H9 (cell line): ENCODE data around the gene OSBP2. TPM values are rescaled to one million over a fixed set of nuclear protein-coding genes. Genes with fewer than 3 reads are reported as not detected.

Experiments
- DNase-seq: peaks from one replicate; pipeline ENCODE4 v3.0.0-alpha.2; 2017
- H2AFZ ChIP-seq: one replicate; pipeline ENCODE4 v1.6.1; 2013; ENCODE audit warnings: mild to moderate bottlenecking, low read length, control low read depth, moderate library complexity
- H2AK5ac ChIP-seq: 2 replicates; pipeline ENCODE4 v1.6.1; 2013; ENCODE audit warnings: low read length, control low read depth, mixed read lengths; ENCODE audit not compliant: insufficient read length
- H2BK120ac ChIP-seq: one replicate; pipeline ENCODE4 v1.6.1; 2013; ENCODE audit warnings: low read depth, mild to moderate bottlenecking, low read length, control low read depth, inconsistent platforms; ENCODE audit not compliant: poor library complexity, severe bottlenecking
- H2BK12ac ChIP-seq: 2 replicates; pipeline ENCODE4 v1.6.1; 2013; ENCODE audit warnings: low read length, control low read depth, mixed read lengths, low read depth; ENCODE audit not compliant: insufficient read length
- H2BK15ac ChIP-seq: 2 replicates; pipeline ENCODE4 v1.6.1; 2013; ENCODE audit warnings: low read depth, low read length, control low read depth
- H2BK20ac ChIP-seq: one replicate; pipeline ENCODE4 v1.6.1; 2013; ENCODE audit warnings: low read depth, mild to moderate bottlenecking, low read length, control low read depth, inconsistent platforms; ENCODE audit not compliant: poor library complexity, severe bottlenecking
- H2BK5ac ChIP-seq: 2 replicates; pipeline ENCODE4 v1.6.1; 2013; ENCODE audit warnings: low read length, control low read depth, mixed read lengths; ENCODE audit not compliant: insufficient read length
- H3K14ac ChIP-seq: 2 replicates; pipeline ENCODE4 v1.6.1; 2013; ENCODE audit warnings: low read length, control low read depth; ENCODE audit not compliant: insufficient read depth
- H3K18ac ChIP-seq: 2 replicates; pipeline ENCODE4 v1.6.1; 2013; ENCODE audit warnings: low read depth, mild to moderate bottlenecking, mixed read lengths, low read length, control low read depth; ENCODE audit not compliant: insufficient read length
- H3K23ac ChIP-seq: 2 replicates; pipeline ENCODE4 v1.6.1; 2013; ENCODE audit warnings: low read length, control low read depth, mixed read lengths, low read depth; ENCODE audit not compliant: insufficient read length
- H3K23me2 ChIP-seq: 2 replicates; pipeline ENCODE4 v1.6.1; 2013; ENCODE audit warnings: low read depth, mild to moderate bottlenecking, mixed read lengths, low read length, control low read depth; ENCODE audit not compliant: insufficient read length, poor library complexity, severe bottlenecking
- H3K27ac ChIP-seq: 2 replicates; pipeline ENCODE4 v1.5.1; 2013; ENCODE audit warnings: low read length, control low read depth, mixed read lengths, low read depth; ENCODE audit not compliant: insufficient read length
- H3K27me3 ChIP-seq: 2 replicates; pipeline ENCODE4 v1.6.1; 2013; ENCODE audit warnings: low read length, control low read depth, inconsistent platforms; ENCODE audit not compliant: insufficient read depth
- H3K4ac ChIP-seq: 2 replicates; pipeline ENCODE4 v1.6.1; 2013; ENCODE audit warnings: low read depth, mild to moderate bottlenecking, control low read depth, inconsistent platforms, low read length, moderate library complexity
- H3K4me1 ChIP-seq: 2 replicates; pipeline ENCODE4 v1.6.1; 2013; ENCODE audit warnings: low read length, control low read depth, inconsistent platforms; ENCODE audit not compliant: insufficient read depth
- H3K4me2 ChIP-seq: 2 replicates; pipeline ENCODE4 v1.6.1; 2013; ENCODE audit warnings: low read length, control low read depth, mixed read lengths; ENCODE audit not compliant: insufficient read length, insufficient read depth
- H3K56ac ChIP-seq: 2 replicates; pipeline ENCODE4 v1.6.1; 2013; ENCODE audit warnings: low read depth, mild to moderate bottlenecking, mixed read lengths, low read length, control low read depth; ENCODE audit not compliant: insufficient read length
- H3K79me1 ChIP-seq: 2 replicates; pipeline ENCODE4 v1.6.1; 2013; ENCODE audit warnings: low read depth, mild to moderate bottlenecking, moderate library complexity, low read length, control low read depth, inconsistent platforms; ENCODE audit not compliant: insufficient read depth, poor library complexity, severe bottlenecking
- H3K79me2 ChIP-seq: 2 replicates; pipeline ENCODE4 v1.6.1; 2013; ENCODE audit warnings: low read length, control low read depth, inconsistent platforms; ENCODE audit not compliant: insufficient read depth
- H3K9ac ChIP-seq: 2 replicates; pipeline ENCODE4 v1.6.1; 2013; ENCODE audit warnings: low read length, control low read depth, mixed read lengths; ENCODE audit not compliant: insufficient read length; ENCODE audit errors: extremely low read depth
- H3K9me3 ChIP-seq: one replicate; pipeline ENCODE4 v1.6.1; 2013; ENCODE audit warnings: low read depth, low read length, inconsistent platforms; ENCODE audit not compliant: control insufficient read depth
- H3T11ph ChIP-seq: one replicate; pipeline ENCODE4 v1.6.1; 2013; ENCODE audit warnings: mild to moderate bottlenecking, low read length, control low read depth, inconsistent platforms
- H4K20me1 ChIP-seq: one replicate; pipeline ENCODE4 v1.6.1; 2013; ENCODE audit not compliant: control insufficient read depth, insufficient read length, insufficient read depth
- H4K5ac ChIP-seq: 2 replicates; pipeline ENCODE4 v1.6.1; 2013; ENCODE audit warnings: low read depth, mild to moderate bottlenecking, mixed read lengths, low read length, control low read depth; ENCODE audit not compliant: insufficient read length
- H4K8ac ChIP-seq: replicated peaks from 2 replicates; pipeline ENCODE4 v1.6.1; 2013; ENCODE audit warnings: low read length, control low read depth, mixed read lengths, low read depth; ENCODE audit not compliant: insufficient read length
- H4K91ac ChIP-seq: 2 replicates; pipeline ENCODE4 v1.6.1; 2013; ENCODE audit warnings: low read depth, mild to moderate bottlenecking, moderate library complexity, mixed read lengths, low read length, control low read depth; ENCODE audit not compliant: insufficient read length
- H3K27ac Mint-ChIP-seq, 3 experiments: 2 replicates in 2 of 3; 3 replicates in 1 of 3; pipeline ENCODE4 v1.8.0; 2020 to 2021; ENCODE audit warnings: mixed read lengths in 3 of 3, mild to moderate bottlenecking in 1 of 3, moderate library complexity in 1 of 3
- H3K27me3 Mint-ChIP-seq: 2 replicates; pipeline ENCODE4 v1.8.0; 2021; ENCODE audit warnings: low read depth, mild to moderate bottlenecking, moderate library complexity, mixed read lengths
- H3K36me3 Mint-ChIP-seq, 3 experiments: 2 replicates in 2 of 3; 3 replicates in 1 of 3; pipeline ENCODE4 v1.8.0; 2020 to 2021; ENCODE audit warnings: low read depth in 3 of 3, mixed read lengths in 3 of 3; ENCODE audit not compliant: insufficient read depth in 1 of 3
- H3K4me1 Mint-ChIP-seq, 2 experiments: 2 replicates each; pipeline ENCODE4 v1.8.0; 2020; ENCODE audit warnings: mixed read lengths in 2 of 2
- H3K4me3 Mint-ChIP-seq, 2 experiments: 2 replicates in 1 of 2; 3 replicates in 1 of 2; pipeline ENCODE4 v1.8.0; 2020 to 2021; ENCODE audit warnings: mild to moderate bottlenecking in 2 of 2, mixed read lengths in 2 of 2, moderate library complexity in 1 of 2
- H3K9me3 Mint-ChIP-seq, 2 experiments: 2 replicates in 1 of 2; 3 replicates in 1 of 2; pipeline ENCODE4 v1.8.0; 2020; ENCODE audit warnings: mild to moderate bottlenecking in 2 of 2, mixed read lengths in 2 of 2, moderate library complexity in 1 of 2
- WGBS: extraction: QIAGEN DNeasy Blood & Tissue Kit; methylation state at CpG from one replicate; pipeline ENCODE4 v1.1.7; 2013; ENCODE audit warnings: missing lambda C conversion rate, low lambda C conversion rate, mixed read lengths; ENCODE audit not compliant: insufficient read length; ENCODE audit errors: extremely low coverage; 5-methylcytosine and 5-hydroxymethylcytosine counted together
- total RNA-seq: library from RNA; stranded (reverse); gene quantifications from 2 replicates; pipeline ENCODE4 v1.2.1, GENCODE V29; 2021
- TF ChIP-seq, protein P1 (sequence below): fragments of 200-600 bp; sonication (generic); conservative IDR thresholded peaks from 3 replicates; pipeline ENCODE4 v1.8.0; 2021; ENCODE audit warnings: antibody characterized with exemption, mild to moderate bottlenecking

The OSBP2 gene
- total RNA-seq, 1 experiment from 2014 or later: 3.4 TPM

DNA sequence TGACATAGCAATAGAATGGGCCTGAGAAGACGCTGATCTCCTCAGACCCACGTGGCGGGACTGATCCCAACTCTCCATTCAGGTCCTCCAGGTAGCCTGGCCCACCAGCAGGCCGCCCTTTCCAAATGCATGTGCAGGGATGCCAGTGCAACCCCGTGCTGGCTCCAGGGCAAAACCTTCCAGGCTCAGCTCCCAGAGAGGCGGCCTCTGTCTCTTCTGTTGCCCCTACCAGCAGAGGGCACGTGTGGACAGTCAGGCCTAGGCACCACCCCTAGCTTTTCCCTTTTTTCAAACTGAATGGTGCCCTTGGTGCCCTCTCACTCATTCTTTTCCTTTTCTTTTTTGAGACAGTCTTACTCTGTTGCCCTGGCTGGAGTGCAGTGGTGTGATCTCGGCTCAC lies 121.7 kb downstream of the OSBP2 start:
- Histone ChIP-seq H2AFZ (no peak overlapping the region), H3K79me2 (no peaks in the 10 kb centered on the region), H3K9me3 (no peaks in the 10 kb centered on the region), H3K14ac (no peak overlapping the region; the same call in 1 of the 2 replicates), H3K18ac (no peak overlapping the region), H3K4me2 (no peak overlapping the region), H3K27me3 (no peaks in the 10 kb centered on the region; the same call in 1 of the 2 replicates), H2BK20ac (no peak overlapping the region), H3K4me1 (no peaks in the 10 kb centered on the region), H3K56ac (no peak overlapping the region), H3K23me2 (no peaks in the 10 kb centered on the region), H3K27ac (no peak overlapping the region), H4K8ac (no peak overlapping the region), H3K23ac (no peak overlapping the region), H2BK12ac (no peak overlapping the region), H2BK5ac (no peak overlapping the region), H4K20me1 (no peaks in the 10 kb centered on the region), H3K4ac (no peak overlapping the region), H3K9ac (no peak overlapping the region), H2AK5ac (no peak overlapping the region), H2BK15ac (no peak overlapping the region), H4K5ac (no peak overlapping the region), H3T11ph (no peak overlapping the region), H4K91ac (no peak overlapping the region), H2BK120ac (no peak overlapping the region), H3K79me1 (no peaks in the 10 kb centered on the region)
- Mint-ChIP-seq H3K4me3 (no peak overlapping the region), H3K9me3 (no peaks in the 10 kb centered on the region), H3K27me3 (peaks cover 11% of the 10 kb centered on the region), H3K4me1 (peaks cover 0 to 2% of the 10 kb centered on the region in 2 experiments; a peak in 1 of 4 replicates), H3K27ac (no peak overlapping the region), H3K36me3 (no peaks in the 10 kb centered on the region; a peak in 1 of 7 replicates)
- WGBS: no CpG with 5 or more reads among the region's 8 CpGs
- no peak for DNase-seq
- TF ChIP-seq, protein P1, sequence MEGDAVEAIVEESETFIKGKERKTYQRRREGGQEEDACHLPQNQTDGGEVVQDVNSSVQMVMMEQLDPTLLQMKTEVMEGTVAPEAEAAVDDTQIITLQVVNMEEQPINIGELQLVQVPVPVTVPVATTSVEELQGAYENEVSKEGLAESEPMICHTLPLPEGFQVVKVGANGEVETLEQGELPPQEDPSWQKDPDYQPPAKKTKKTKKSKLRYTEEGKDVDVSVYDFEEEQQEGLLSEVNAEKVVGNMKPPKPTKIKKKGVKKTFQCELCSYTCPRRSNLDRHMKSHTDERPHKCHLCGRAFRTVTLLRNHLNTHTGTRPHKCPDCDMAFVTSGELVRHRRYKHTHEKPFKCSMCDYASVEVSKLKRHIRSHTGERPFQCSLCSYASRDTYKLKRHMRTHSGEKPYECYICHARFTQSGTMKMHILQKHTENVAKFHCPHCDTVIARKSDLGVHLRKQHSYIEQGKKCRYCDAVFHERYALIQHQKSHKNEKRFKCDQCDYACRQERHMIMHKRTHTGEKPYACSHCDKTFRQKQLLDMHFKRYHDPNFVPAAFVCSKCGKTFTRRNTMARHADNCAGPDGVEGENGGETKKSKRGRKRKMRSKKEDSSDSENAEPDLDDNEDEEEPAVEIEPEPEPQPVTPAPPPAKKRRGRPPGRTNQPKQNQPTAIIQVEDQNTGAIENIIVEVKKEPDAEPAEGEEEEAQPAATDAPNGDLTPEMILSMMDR: peak; percentile 49
